Endothelial cell (in vitro differentiated cells): ENCODE measurements around the gene ATP2C2. TPM values are rescaled to one million over a fixed set of nuclear protein-coding genes. Genes with fewer than 3 reads are reported as not detected.

Source experiments
- DNase-seq: peaks from one replicate; pipeline ENCODE4 v3.0.0; 2021; ENCODE audit warnings: low spot score
- H3K27ac Mint-ChIP-seq: one replicate; pipeline ENCODE4 v1.8.0; 2021; ENCODE audit warnings: mixed read lengths, inconsistent platforms; ENCODE audit not compliant: unreplicated experiment
- H3K27me3 Mint-ChIP-seq: one replicate; pipeline ENCODE4 v1.8.0; 2021; ENCODE audit warnings: mild to moderate bottlenecking, moderate library complexity, mixed read lengths, inconsistent platforms; ENCODE audit not compliant: unreplicated experiment
- H3K36me3 Mint-ChIP-seq: one replicate; pipeline ENCODE4 v1.8.0; 2021; ENCODE audit warnings: mild to moderate bottlenecking, low read depth, mixed read lengths, inconsistent platforms; ENCODE audit not compliant: unreplicated experiment
- H3K4me1 Mint-ChIP-seq: one replicate; pipeline ENCODE4 v1.8.0; 2021; ENCODE audit warnings: mild to moderate bottlenecking, mixed read lengths, inconsistent platforms; ENCODE audit not compliant: unreplicated experiment
- H3K4me3 Mint-ChIP-seq: one replicate; pipeline ENCODE4 v1.8.0; 2021; ENCODE audit warnings: mild to moderate bottlenecking, mixed read lengths, inconsistent platforms; ENCODE audit not compliant: unreplicated experiment
- H3K9me3 Mint-ChIP-seq: one replicate; pipeline ENCODE4 v1.8.0; 2021; ENCODE audit warnings: mixed read lengths, inconsistent platforms; ENCODE audit not compliant: unreplicated experiment
- total RNA-seq: library from RNA; stranded (reverse); fragmentation: NEBNext Ultra II Directional; extraction: Animal tissue kit (Norgen Biotek cat#: 25700); gene quantifications from one replicate; pipeline ENCODE4 v1.2.1, GENCODE V29; 2021; ENCODE audit not compliant: unreplicated experiment
- TF ChIP-seq, protein P1 (sequence below): fragments of 200-600 bp; sonication (generic); IDR thresholded peaks from one replicate; pipeline ENCODE4 v1.5.0; 2021; ENCODE audit warnings: antibody characterized with exemption; ENCODE audit not compliant: unreplicated experiment

Gene ATP2C2
- total RNA-seq, 1 donor from 2014 or later = 2.7 TPM

- no peak for DNase-seq
- Mint-ChIP-seq H3K4me3 (peak overlapping the region; percentile 89), H3K36me3 (peaks cover 3% of the 10 kb centered on the region), H3K27ac (peak overlapping the region; percentile 24), H3K4me1 (peaks cover 7% of the 10 kb centered on the region), H3K9me3 (no peaks in the 10 kb centered on the region), H3K27me3 (peaks cover 1% of the 10 kb centered on the region)
- TF ChIP-seq, protein P1, sequence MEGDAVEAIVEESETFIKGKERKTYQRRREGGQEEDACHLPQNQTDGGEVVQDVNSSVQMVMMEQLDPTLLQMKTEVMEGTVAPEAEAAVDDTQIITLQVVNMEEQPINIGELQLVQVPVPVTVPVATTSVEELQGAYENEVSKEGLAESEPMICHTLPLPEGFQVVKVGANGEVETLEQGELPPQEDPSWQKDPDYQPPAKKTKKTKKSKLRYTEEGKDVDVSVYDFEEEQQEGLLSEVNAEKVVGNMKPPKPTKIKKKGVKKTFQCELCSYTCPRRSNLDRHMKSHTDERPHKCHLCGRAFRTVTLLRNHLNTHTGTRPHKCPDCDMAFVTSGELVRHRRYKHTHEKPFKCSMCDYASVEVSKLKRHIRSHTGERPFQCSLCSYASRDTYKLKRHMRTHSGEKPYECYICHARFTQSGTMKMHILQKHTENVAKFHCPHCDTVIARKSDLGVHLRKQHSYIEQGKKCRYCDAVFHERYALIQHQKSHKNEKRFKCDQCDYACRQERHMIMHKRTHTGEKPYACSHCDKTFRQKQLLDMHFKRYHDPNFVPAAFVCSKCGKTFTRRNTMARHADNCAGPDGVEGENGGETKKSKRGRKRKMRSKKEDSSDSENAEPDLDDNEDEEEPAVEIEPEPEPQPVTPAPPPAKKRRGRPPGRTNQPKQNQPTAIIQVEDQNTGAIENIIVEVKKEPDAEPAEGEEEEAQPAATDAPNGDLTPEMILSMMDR = no peak
Measured at GRCh38 chr16:84503751-84504395, 135.5 kb downstream of the ATP2C2 start.

DNA sequence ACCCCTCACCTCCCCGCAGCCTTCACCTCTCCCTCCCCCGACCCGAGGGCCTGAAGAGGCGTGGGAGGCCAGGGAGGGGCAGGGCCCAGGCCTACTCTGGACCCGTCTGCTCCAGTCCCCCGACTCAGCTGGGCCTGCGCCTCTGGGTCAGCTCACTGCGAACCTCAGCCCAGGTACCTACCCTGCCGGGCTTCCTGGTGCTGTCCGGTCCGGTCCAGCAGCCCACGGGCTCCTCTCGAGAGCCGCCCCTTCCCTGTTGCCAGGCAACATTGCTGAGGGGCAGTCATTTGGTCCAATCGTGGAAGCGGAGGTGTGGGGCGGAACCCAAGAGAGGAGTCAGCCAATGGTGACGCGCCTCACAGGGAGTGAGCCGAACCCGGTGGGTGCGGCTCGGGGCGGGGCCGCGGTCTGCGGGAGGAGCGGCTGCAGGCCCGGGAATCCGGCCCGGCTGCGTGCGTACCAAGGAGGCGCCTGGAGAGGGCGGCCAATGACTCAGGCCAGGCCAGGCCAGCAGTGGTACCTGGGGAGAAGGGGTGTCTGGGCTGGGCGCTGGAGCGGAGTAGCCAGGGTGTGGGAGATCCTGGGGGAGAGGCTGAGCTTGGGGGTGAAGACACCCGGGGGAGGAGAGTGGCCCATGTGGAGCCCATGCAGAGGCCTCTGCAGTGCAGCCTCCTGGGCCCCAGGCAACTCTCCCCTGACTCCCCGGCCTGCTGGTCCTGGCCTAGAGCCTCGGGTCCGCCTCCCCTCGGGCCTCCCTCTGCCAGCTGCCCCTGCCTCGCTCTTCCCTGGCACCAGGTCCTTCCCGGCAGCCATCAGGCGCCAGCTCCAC lies 136.3 kb downstream of the ATP2C2 start, which contains the start of gene MEAK7:
TSS of gene MEAK7 (minus strand) at position 240 of the 829 bp plus-strand sequence. CDS start 6,573 bp downstream, outside the sequence.
- Mint-ChIP-seq H3K4me1 (peaks cover 7% of the 10 kb centered on the region), H3K4me3 (peak within 1 kb of the TSS; percentile 89)
- DNase-seq = peak; percentile 98

DNA sequence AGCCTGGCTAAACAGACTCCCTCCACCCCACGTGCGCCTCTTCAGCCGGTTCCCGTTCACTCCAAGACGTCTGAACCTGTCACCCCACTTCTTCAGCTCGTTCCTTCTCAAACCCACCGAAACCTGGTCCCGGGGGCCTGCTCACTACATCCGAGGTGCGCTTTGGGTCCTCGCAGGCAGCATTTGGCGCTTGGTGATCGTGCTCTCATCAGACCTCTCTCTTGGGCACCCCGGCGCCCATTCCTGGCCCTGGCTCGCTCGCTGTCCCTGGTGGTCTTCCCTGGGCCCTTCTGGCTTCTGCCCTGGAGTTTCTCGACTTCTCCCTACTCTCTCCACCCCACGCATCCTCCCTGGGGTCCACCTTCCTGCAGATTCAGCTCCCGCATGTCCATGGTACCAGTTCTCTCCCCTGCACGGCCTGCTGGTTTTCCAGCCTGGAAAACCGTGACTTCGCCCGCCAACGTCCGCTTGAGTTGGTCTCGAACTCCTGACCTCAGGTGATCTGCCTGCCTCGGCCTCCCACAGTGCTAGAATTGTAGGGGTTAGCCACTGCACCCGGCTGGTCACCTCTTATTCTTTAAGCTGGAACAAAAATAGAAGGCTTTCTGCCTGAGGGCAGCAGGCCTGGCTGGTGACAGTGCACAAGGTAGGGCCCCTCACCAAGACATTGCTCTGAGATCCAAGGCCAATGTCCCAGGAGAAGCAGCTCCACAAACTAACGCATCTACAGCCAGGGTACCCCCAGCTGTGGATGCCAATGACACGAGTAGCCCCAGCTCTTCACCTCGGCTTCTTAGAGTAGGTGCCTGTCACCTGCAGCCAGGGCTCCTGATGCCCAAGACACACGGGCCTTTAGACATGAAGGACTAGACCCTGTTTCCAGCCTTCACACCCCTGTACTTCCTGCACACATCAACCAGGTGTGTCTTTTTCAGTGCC lies 137.2 kb downstream of the ATP2C2 start:
- peaks cover 1% of the 10 kb centered on the region for H3K27me3 Mint-ChIP-seq
- peaks cover 7% of the 10 kb centered on the region for H3K4me1 Mint-ChIP-seq
- TF ChIP-seq, protein P1 = no peak
- H3K9me3 Mint-ChIP-seq = no peaks in the 10 kb centered on the region
- H3K4me3 Mint-ChIP-seq = peak overlapping the region; percentile 85
- peaks cover 3% of the 10 kb centered on the region for H3K36me3 Mint-ChIP-seq
- DNase-seq = no peak
- peak overlapping the region; percentile 42 for H3K27ac Mint-ChIP-seq

More for the DNA sequence above, 136.3 kb downstream of the ATP2C2 start, which contains the start of gene MEAK7:
- Mint-ChIP-seq H3K27me3 (peaks cover 1% of the 10 kb centered on the region), H3K27ac (peak within 1 kb of the TSS; percentile 42), H3K36me3 (peaks cover 3% of the 10 kb centered on the region), H3K9me3 (no peaks in the 10 kb centered on the region)
- TF ChIP-seq, protein P1 = no peak

DNA sequence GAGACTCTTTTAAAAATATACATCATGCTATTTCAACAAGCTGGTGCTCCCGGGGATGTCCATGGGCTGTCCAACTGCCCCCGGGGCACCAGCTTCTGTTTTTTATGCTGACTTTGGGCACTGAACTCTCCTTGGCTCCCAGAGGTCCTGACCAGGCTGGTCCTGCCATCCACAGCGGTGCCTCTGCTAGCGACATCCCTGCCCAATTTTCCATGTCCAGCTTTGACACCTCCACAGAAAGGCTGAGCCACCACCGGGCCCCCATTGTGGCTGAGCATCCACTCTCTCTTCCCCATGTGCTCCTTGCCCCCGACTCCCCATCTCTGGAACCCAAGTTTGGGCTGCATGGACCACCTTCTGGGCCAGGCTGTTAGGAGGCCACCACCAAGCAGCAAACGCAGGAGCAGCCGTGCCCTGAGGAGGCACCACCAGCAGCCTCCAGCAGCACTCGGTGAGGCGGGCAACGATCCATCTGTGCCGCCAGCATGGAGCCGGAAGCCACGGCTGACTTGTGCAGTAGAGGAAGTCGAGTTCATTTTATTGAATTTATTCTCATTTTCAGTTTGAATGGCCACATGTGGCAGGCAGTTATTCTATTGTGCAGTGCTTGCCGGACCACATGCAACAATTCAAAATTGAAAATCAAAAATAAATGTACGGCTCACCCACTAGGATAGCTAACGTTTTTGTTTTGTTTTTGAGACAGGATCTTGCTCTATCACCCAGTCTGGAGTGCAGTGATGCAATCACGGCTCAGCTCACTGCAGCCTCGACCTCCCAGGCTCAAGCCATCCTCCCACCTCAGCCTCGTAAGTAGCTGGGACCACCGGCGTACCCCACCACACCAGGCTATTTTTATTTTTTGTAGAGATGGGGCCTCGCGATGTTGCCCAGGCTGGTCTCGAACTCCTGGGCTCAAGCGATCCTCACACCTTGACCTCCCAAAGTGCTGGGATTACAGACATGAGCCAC lies 139.0 kb downstream of the ATP2C2 start:
- TF ChIP-seq, protein P1 = no peak
- Mint-ChIP-seq H3K9me3 (no peaks in the 10 kb centered on the region), H3K4me1 (peaks cover 11% of the 10 kb centered on the region), H3K4me3 (no peak overlapping the region), H3K27me3 (peaks cover 1% of the 10 kb centered on the region), H3K36me3 (no peaks in the 10 kb centered on the region), H3K27ac (no peak overlapping the region)
- no peak for DNase-seq
